Activated naive CD8-positive, alpha-beta T cell treated with anti-CD3 and anti-CD28 coated beads, Interleukin-2, amount 50 U/mL, for 24 hours (primary cell): ENCODE results near the gene ZC3H12D.
"Not testable (repeated sequence)": the region's sequence is repeated elsewhere in the genome, so short reads cannot be mapped to it uniquely, and the experiment has no call there.

Experiments
- ATAC-seq: fragments of 150-1000 bp; cut with Tn5 transposase; one replicate; pipeline ENCODE4 v1.10.0; 2021
- DNase-seq: peaks from one replicate; pipeline ENCODE4 v3.0.0; 2021
- H3K27ac Mint-ChIP-seq: one replicate; pipeline ENCODE4 v1.8.0; 2021; ENCODE audit warnings: mild to moderate bottlenecking, mixed read lengths
- H3K27me3 Mint-ChIP-seq: one replicate; pipeline ENCODE4 v1.8.0; 2021; ENCODE audit warnings: mixed read lengths
- H3K36me3 Mint-ChIP-seq: one replicate; pipeline ENCODE4 v1.8.0; 2021; ENCODE audit warnings: low read depth, mixed read lengths
- H3K4me1 Mint-ChIP-seq: one replicate; pipeline ENCODE4 v1.8.0; 2021; ENCODE audit warnings: mixed read lengths
- H3K4me3 Mint-ChIP-seq: one replicate; pipeline ENCODE4 v1.8.0; 2021; ENCODE audit warnings: mild to moderate bottlenecking, moderate library complexity, mixed read lengths
- H3K9me3 Mint-ChIP-seq: one replicate; pipeline ENCODE4 v1.8.0; 2021; ENCODE audit warnings: mixed read lengths

The ZC3H12D gene

GRCh38 chr6:149484733-149485700 lies at the start of gene ZC3H12D:
ZC3H12D (minus strand) TSS chr6:149485014; CDS start chr6:149474543, 10,471 bp downstream.
- H3K27ac Mint-ChIP-seq = peak within 1 kb of the TSS; percentile 93
- H3K4me3 Mint-ChIP-seq = peak within 1 kb of the TSS; percentile 90
- ATAC-seq = peak; percentile 79
- peak; percentile 78 for DNase-seq
- peaks cover 79% of the 10 kb centered on the region for H3K4me1 Mint-ChIP-seq
- H3K9me3 Mint-ChIP-seq = no peaks in the 10 kb centered on the region
- peaks cover 12% of the 10 kb centered on the region for H3K36me3 Mint-ChIP-seq
- no peaks in the 10 kb centered on the region for H3K27me3 Mint-ChIP-seq

DNA sequence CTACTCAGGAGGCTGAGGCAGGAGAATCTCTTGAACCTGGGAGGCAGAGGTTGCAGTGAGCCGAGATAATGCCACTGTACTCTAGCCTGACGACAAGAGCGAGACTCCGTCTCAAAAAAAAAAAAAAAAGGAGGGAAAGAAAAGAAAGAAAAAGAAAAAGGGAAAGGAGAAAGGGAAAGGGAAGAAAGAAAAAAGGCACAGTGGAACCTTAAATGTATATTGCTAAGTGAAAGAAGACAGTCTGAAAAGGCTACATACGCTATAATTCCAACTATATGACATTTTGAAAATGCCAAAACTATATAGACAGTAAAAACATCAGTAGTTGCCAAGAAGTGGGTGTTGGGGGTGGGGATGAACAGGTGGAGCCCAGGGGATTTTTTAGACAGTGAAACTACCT lies 44.8 kb upstream of the ZC3H12D start:
- H3K27me3 Mint-ChIP-seq = no peaks in the 10 kb centered on the region
- no peak overlapping the region for H3K4me3 Mint-ChIP-seq
- DNase-seq = no peak
- H3K4me1 Mint-ChIP-seq = peaks cover 22% of the 10 kb centered on the region
- H3K9me3 Mint-ChIP-seq = no peaks in the 10 kb centered on the region
- H3K36me3 Mint-ChIP-seq = peaks cover 50% of the 10 kb centered on the region
- ATAC-seq = no peak
- peak overlapping the region; percentile 38 for H3K27ac Mint-ChIP-seq

DNA sequence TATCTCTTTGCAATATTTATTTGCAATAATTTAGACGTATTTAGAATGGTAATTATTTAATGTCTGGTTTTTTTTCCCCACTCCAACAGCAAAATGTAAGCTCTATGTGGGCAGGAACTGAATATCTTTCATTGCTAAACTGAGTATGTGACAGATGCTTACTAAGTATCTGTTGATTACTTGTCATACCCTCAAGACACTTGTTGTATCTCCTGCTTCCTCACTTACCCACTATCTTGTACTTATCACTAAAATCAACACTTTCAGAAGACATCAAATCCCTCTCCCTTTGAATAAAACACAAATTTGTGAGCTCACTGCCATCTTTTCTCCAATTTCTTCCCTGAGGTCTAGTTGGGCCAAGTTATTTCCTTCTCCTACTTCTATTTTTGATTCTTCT lies 30.7 kb upstream of the ZC3H12D start:
- Mint-ChIP-seq H3K4me1 (peaks cover 40% of the 10 kb centered on the region), H3K27me3 (no peaks in the 10 kb centered on the region), H3K27ac (peak overlapping the region; percentile 38), H3K9me3 (no peaks in the 10 kb centered on the region), H3K36me3 (peaks cover 37% of the 10 kb centered on the region), H3K4me3 (no peak overlapping the region)
- ATAC-seq (no peak), DNase-seq (no peak)

DNA sequence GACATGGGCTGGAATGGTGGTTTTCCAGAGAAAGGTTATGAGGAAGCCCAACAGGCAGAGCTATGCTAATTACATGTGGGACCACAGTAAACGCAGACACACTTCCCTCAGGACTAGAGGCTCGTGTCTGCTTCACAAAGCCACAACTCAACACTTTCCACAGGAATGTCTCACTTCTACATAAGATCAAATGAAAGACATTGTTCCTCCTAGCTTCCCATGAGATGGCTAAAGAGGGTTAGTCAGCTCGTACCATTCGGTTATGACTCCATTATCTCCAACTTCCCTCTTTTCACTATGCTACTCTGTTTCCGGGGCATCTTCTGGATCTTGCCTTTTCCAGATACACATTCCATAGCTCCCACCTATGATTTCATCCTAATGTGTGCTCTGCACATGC lies 29.1 kb upstream of the ZC3H12D start:
- DNase-seq (no peak), ATAC-seq (no peak)
- Mint-ChIP-seq H3K4me1 (peaks cover 46% of the 10 kb centered on the region), H3K27me3 (no peaks in the 10 kb centered on the region), H3K36me3 (peaks cover 45% of the 10 kb centered on the region), H3K4me3 (no peak overlapping the region), H3K27ac (peak overlapping the region; percentile 49), H3K9me3 (no peaks in the 10 kb centered on the region)

- no peaks in the 10 kb centered on the region for H3K9me3 Mint-ChIP-seq
- H3K4me1 Mint-ChIP-seq = peaks cover 52% of the 10 kb centered on the region
- no peak overlapping the region for H3K4me3 Mint-ChIP-seq
- H3K27me3 Mint-ChIP-seq = peaks cover 2% of the 10 kb centered on the region
- H3K36me3 Mint-ChIP-seq = peaks cover 48% of the 10 kb centered on the region
- peak overlapping the region; percentile 65 for H3K27ac Mint-ChIP-seq
- no peak for ATAC-seq
- no peak for DNase-seq
Observed at GRCh38 chr6:149510793-149511512, 26.1 kb upstream of the ZC3H12D start.

- H3K27me3 Mint-ChIP-seq = peaks cover 2% of the 10 kb centered on the region
- H3K27ac Mint-ChIP-seq = peak overlapping the region; percentile 85
- peaks cover 46% of the 10 kb centered on the region for H3K36me3 Mint-ChIP-seq
Observed at GRCh38 chr6:149508485-149508884, 23.7 kb upstream of the ZC3H12D start.

DNA sequence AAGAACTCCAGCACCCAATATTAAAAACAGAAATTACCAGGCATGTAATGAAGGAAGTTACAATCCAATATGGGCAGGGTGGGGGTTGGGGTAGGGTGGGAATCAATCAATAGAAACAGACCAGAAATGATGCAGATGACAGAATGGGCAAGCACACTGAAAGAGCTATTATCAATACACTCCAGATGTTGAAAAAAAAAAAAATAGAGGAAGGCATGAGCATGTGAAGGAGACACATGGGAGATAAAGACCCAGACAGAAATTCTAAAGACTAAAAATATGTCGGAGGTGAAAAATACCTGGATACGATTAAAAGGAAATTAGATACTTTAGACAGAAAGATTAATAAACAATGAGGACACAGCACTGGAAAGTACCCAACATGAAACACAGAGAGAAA lies 19.1 kb upstream of the ZC3H12D start:
- Mint-ChIP-seq H3K4me1 (peaks cover 55% of the 10 kb centered on the region), H3K9me3 (no peaks in the 10 kb centered on the region), H3K36me3 (peaks cover 38% of the 10 kb centered on the region), H3K27ac (no peak overlapping the region), H3K4me3 (no peak overlapping the region), H3K27me3 (peaks cover 2% of the 10 kb centered on the region)
- ATAC-seq (no peak), DNase-seq (no peak)

More at GRCh38 chr6:149508485-149508884, 23.7 kb upstream of the ZC3H12D start:
- DNase-seq (no peak), ATAC-seq (peak; percentile 94)
- Mint-ChIP-seq H3K4me3 (peak overlapping the region; percentile 41), H3K4me1 (peaks cover 45% of the 10 kb centered on the region), H3K9me3 (no peaks in the 10 kb centered on the region)

- Mint-ChIP-seq H3K4me1 (peaks cover 56% of the 10 kb centered on the region), H3K9me3 (no peaks in the 10 kb centered on the region), H3K27ac (no peak overlapping the region), H3K4me3 (no peak overlapping the region), H3K27me3 (no peaks in the 10 kb centered on the region), H3K36me3 (peaks cover 36% of the 10 kb centered on the region)
- ATAC-seq (no peak), DNase-seq (no peak)
Observed at GRCh38 chr6:149503276-149503675, 18.5 kb upstream of the ZC3H12D start.

DNA sequence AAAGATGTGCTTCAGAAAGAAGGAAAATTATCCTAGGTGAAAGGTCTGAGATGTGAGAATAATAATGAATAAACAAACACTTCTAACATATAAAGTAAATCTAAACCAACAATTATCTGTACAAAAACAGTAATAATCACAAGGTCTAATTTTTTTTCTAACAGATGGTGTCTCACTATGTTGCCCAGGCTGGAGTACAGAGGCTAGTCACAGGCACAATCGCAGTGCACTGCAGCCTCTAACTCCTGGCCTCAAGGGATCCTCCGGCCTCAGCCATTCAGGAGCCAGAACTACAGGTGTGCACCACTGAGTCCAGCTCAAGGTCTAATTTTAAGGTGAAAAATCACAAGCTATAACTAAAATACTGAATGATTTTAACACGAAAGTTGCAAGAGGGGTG lies 17.0 kb upstream of the ZC3H12D start:
- Mint-ChIP-seq H3K27ac (peak overlapping the region; percentile 67), H3K36me3 (peaks cover 33% of the 10 kb centered on the region), H3K27me3 (no peaks in the 10 kb centered on the region), H3K4me3 (no peak overlapping the region), H3K9me3 (no peaks in the 10 kb centered on the region), H3K4me1 (peaks cover 59% of the 10 kb centered on the region)
- ATAC-seq = no peak
- no peak for DNase-seq

GRCh38 chr6:149501201-149501600 lies 16.4 kb upstream of the ZC3H12D start:
- Mint-ChIP-seq H3K27ac (peak overlapping the region; percentile 67), H3K36me3 (peaks cover 34% of the 10 kb centered on the region), H3K4me1 (peaks cover 59% of the 10 kb centered on the region), H3K4me3 (no peak overlapping the region), H3K27me3 (no peaks in the 10 kb centered on the region), H3K9me3 (no peaks in the 10 kb centered on the region)
- ATAC-seq (no peak), DNase-seq (no peak)

GRCh38 chr6:149500096-149500495 lies 15.3 kb upstream of the ZC3H12D start:
- DNase-seq (no peak), ATAC-seq (no peak)
- no peaks in the 10 kb centered on the region for H3K9me3 Mint-ChIP-seq
- no peaks in the 10 kb centered on the region for H3K27me3 Mint-ChIP-seq
- H3K4me1 Mint-ChIP-seq = peaks cover 65% of the 10 kb centered on the region
- H3K4me3 Mint-ChIP-seq = no peak overlapping the region
- H3K27ac Mint-ChIP-seq = peak overlapping the region; percentile 14
- peaks cover 24% of the 10 kb centered on the region for H3K36me3 Mint-ChIP-seq

DNA sequence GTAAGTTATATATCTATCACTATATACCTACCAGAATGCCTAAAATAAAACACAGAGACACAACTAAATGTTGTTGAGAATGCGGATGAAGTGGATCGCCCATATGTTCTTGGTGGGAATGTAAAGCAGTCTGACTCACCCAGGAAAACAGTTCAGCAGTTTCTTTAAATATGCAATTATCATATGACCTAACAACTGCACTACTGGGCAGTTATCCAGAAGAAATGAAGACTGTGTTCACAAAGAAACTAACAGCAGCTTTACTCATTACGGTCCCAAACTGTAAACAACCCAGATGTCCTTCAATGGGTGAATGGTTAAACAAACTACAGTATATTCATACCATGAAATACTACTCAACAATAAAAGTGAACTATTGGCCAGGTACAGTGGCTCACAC lies 14.3 kb upstream of the ZC3H12D start:
- H3K4me3 Mint-ChIP-seq = no peak overlapping the region
- peak overlapping the region; percentile 54 for H3K27ac Mint-ChIP-seq
- DNase-seq (no peak), ATAC-seq (no peak)
- H3K36me3 Mint-ChIP-seq = peaks cover 20% of the 10 kb centered on the region
- H3K4me1 Mint-ChIP-seq = peaks cover 73% of the 10 kb centered on the region
- no peaks in the 10 kb centered on the region for H3K27me3 Mint-ChIP-seq
- no peaks in the 10 kb centered on the region for H3K9me3 Mint-ChIP-seq

DNA sequence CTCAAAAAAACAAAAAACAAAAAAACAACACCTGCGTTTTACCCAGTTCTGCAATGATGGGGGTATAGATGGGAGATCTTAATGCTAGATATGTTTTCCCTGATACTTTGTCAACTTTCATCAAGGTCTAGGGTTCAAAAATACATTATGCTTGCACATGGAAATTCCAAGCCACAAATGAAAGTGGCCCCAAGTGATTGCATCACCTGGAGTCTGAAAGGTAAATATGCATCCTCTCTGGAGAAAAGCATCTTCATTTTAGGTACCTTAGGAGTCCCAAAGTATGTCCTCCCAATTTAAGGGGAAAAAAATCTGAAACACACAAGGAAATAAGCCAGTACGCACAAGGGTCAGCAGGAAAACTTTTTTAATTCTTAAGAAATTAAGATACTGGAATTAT lies 12.6 kb upstream of the ZC3H12D start:
- no peaks in the 10 kb centered on the region for H3K9me3 Mint-ChIP-seq
- ATAC-seq = no peak
- H3K4me3 Mint-ChIP-seq = peak overlapping the region; percentile 21
- peak overlapping the region; percentile 92 for H3K27ac Mint-ChIP-seq
- no peak for DNase-seq
- no peaks in the 10 kb centered on the region for H3K27me3 Mint-ChIP-seq
- H3K4me1 Mint-ChIP-seq = peaks cover 85% of the 10 kb centered on the region
- peaks cover 18% of the 10 kb centered on the region for H3K36me3 Mint-ChIP-seq

DNA sequence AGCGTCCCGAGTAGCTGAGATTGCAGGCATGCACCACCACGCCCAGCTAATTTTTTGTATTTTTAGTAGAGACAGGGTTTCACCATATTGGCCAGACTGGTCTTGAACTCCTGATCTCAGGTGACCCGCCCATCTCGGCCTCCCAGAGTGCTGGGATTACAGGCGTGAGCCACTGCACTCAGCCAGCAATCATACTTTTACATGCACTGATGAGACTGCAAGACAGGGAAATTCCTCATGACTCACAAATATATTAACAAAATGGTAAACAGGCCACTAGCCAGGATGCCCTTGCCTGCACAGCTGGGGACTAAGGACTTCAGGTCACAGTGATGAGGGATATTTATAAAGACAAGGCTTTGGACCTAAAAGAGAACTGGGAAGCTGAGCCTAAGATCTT lies 11.8 kb upstream of the ZC3H12D start:
- not testable (repeated sequence) for H3K27me3 Mint-ChIP-seq, H3K9me3 Mint-ChIP-seq, DNase-seq
- Mint-ChIP-seq H3K27ac (peak overlapping the region; percentile 92), H3K36me3 (peaks cover 18% of the 10 kb centered on the region), H3K4me1 (peaks cover 83% of the 10 kb centered on the region), H3K4me3 (peak overlapping the region; percentile 32)
- peak; percentile 62 for ATAC-seq
